ENCODE results near the gene SLC35G2. TPM values are rescaled to one million over a fixed set of nuclear protein-coding genes. Genes with fewer than 3 reads are reported as not detected.
"Not testable (repeated sequence)": the region's sequence is repeated elsewhere in the genome, so short reads cannot be mapped to it uniquely, and the experiment has no call there.

SLC35G2 gene
- total RNA-seq, 1 donor from 2014 or later: 2.1 TPM

GRCh38 chr3:136842294-136842693 lies 23.4 kb downstream of the SLC35G2 start:
- Histone ChIP-seq H3K4me3 (ENCODE audit: low read length in 3 of 3) (no peak overlapping the region), H3K9ac (ENCODE audit: low read depth in 1 of 3, low read length in 3 of 3) (no peak overlapping the region), H3K36me3 (ENCODE audit: control insufficient read depth in 3 of 3, insufficient read depth in 3 of 3, low read length in 3 of 3) (peaks cover 0 to 6% (median 0%) of the 10 kb centered on the region in 3 donors), H3K4me1 (ENCODE audit: control insufficient read depth in 3 of 3, insufficient read depth in 3 of 3, low read length in 3 of 3) (peaks cover 0 to 6% (median 6%) of the 10 kb centered on the region in 3 donors), H3K27ac (ENCODE audit: low read depth, low read length) (no peak overlapping the region), H3K9me3 (ENCODE audit: control insufficient read depth in 3 of 3, low read length in 3 of 3) (no peaks in the 10 kb centered on the region), H3K27me3 (ENCODE audit: control insufficient read depth in 3 of 3, insufficient read depth in 3 of 3, low read length in 3 of 3) (no peaks in the 10 kb centered on the region)

- Histone ChIP-seq H3K36me3 (ENCODE audit: control insufficient read depth in 3 of 3, insufficient read depth in 3 of 3, low read length in 3 of 3) (peaks cover 0 to 6% (median 0%) of the 10 kb centered on the region in 3 donors), H3K9me3 (ENCODE audit: control insufficient read depth in 3 of 3, low read length in 3 of 3) (no peaks in the 10 kb centered on the region), H3K27ac (ENCODE audit: low read depth, low read length) (no peak overlapping the region)
Observed at GRCh38 chr3:136844724-136845123, 25.8 kb downstream of the SLC35G2 start.

GRCh38 chr3:136852180-136852579 lies 33.3 kb downstream of the SLC35G2 start:
- H3K9ac ChIP-seq (ENCODE audit: low read depth in 1 of 3, low read length in 3 of 3): no peak overlapping the region
- H3K4me3 ChIP-seq (ENCODE audit: low read length in 3 of 3): no peak overlapping the region
- no peak overlapping the region for H3K27ac ChIP-seq (ENCODE audit: low read depth, low read length)
- peaks cover 0 to 2% (median 0%) of the 10 kb centered on the region in 3 donors for H3K4me1 ChIP-seq (ENCODE audit: control insufficient read depth in 3 of 3, insufficient read depth in 3 of 3, low read length in 3 of 3)
- H3K9me3 ChIP-seq (ENCODE audit: control insufficient read depth in 3 of 3, low read length in 3 of 3): no peaks in the 10 kb centered on the region
- H3K27me3 ChIP-seq (ENCODE audit: control insufficient read depth in 3 of 3, insufficient read depth in 3 of 3, low read length in 3 of 3): no peaks in the 10 kb centered on the region
- H3K36me3 ChIP-seq (ENCODE audit: control insufficient read depth in 3 of 3, insufficient read depth in 3 of 3, low read length in 3 of 3): peaks cover 0 to 3% (median 0%) of the 10 kb centered on the region in 3 donors

More at GRCh38 chr3:136844724-136845123, 25.8 kb downstream of the SLC35G2 start:
- H3K9ac ChIP-seq (ENCODE audit: low read depth in 1 of 3, low read length in 3 of 3): no peak overlapping the region
- H3K4me3 ChIP-seq (ENCODE audit: low read length in 3 of 3): no peak overlapping the region
- no peaks in the 10 kb centered on the region for H3K27me3 ChIP-seq (ENCODE audit: control insufficient read depth in 3 of 3, insufficient read depth in 3 of 3, low read length in 3 of 3)
- H3K4me1 ChIP-seq (ENCODE audit: control insufficient read depth in 3 of 3, insufficient read depth in 3 of 3, low read length in 3 of 3): no peaks in the 10 kb centered on the region

- H3K36me3 ChIP-seq (ENCODE audit: control insufficient read depth in 3 of 3, insufficient read depth in 3 of 3, low read length in 3 of 3): peaks cover 0 to 3% (median 0%) of the 10 kb centered on the region in 3 donors
- H3K27me3 ChIP-seq (ENCODE audit: control insufficient read depth in 3 of 3, insufficient read depth in 3 of 3, low read length in 3 of 3): no peaks in the 10 kb centered on the region
- H3K4me3 ChIP-seq (ENCODE audit: low read length in 3 of 3): no peak overlapping the region
- peaks cover 5 to 9% (median 9%) of the 10 kb centered on the region in 3 donors for H3K4me1 ChIP-seq (ENCODE audit: control insufficient read depth in 3 of 3, insufficient read depth in 3 of 3, low read length in 3 of 3)
- H3K9me3 ChIP-seq (ENCODE audit: control insufficient read depth in 3 of 3, low read length in 3 of 3): no peaks in the 10 kb centered on the region
- no peak overlapping the region for H3K9ac ChIP-seq (ENCODE audit: low read depth in 1 of 3, low read length in 3 of 3)
- H3K27ac ChIP-seq (ENCODE audit: low read depth, low read length): no peak overlapping the region
Observed at GRCh38 chr3:136856665-136857064, 37.7 kb downstream of the SLC35G2 start.

- H3K9me3 ChIP-seq (ENCODE audit: control insufficient read depth in 3 of 3, low read length in 3 of 3): no peaks in the 10 kb centered on the region
- peaks cover 5 to 16% (median 10%) of the 10 kb centered on the region in 3 donors for H3K4me1 ChIP-seq (ENCODE audit: control insufficient read depth in 3 of 3, insufficient read depth in 3 of 3, low read length in 3 of 3)
- H3K4me3 ChIP-seq (ENCODE audit: low read length in 3 of 3): no peak overlapping the region
- peak overlapping the region; percentile 17 for H3K27ac ChIP-seq (ENCODE audit: low read depth, low read length)
- no peaks in the 10 kb centered on the region for H3K27me3 ChIP-seq (ENCODE audit: control insufficient read depth in 3 of 3, insufficient read depth in 3 of 3, low read length in 3 of 3)
- no peak overlapping the region for H3K9ac ChIP-seq (ENCODE audit: low read depth in 1 of 3, low read length in 3 of 3)
- H3K36me3 ChIP-seq (ENCODE audit: control insufficient read depth in 3 of 3, insufficient read depth in 3 of 3, low read length in 3 of 3): peaks cover 0 to 3% (median 0%) of the 10 kb centered on the region in 3 donors
Observed at GRCh38 chr3:136858381-136858780, 39.5 kb downstream of the SLC35G2 start.

- no peak overlapping the region for H3K9ac ChIP-seq (ENCODE audit: low read depth in 1 of 3, low read length in 3 of 3)
- no peaks in the 10 kb centered on the region for H3K36me3 ChIP-seq (ENCODE audit: control insufficient read depth in 3 of 3, insufficient read depth in 3 of 3, low read length in 3 of 3)
- no peaks in the 10 kb centered on the region for H3K9me3 ChIP-seq (ENCODE audit: control insufficient read depth in 3 of 3, low read length in 3 of 3)
- peak overlapping the region; percentile 84 to 97 (median 90) for H3K4me3 ChIP-seq (ENCODE audit: low read length in 3 of 3)
- peak overlapping the region; percentile 91 for H3K27ac ChIP-seq (ENCODE audit: low read depth, low read length)
- no peaks in the 10 kb centered on the region for H3K27me3 ChIP-seq (ENCODE audit: control insufficient read depth in 3 of 3, insufficient read depth in 3 of 3, low read length in 3 of 3)
- H3K4me1 ChIP-seq (ENCODE audit: control insufficient read depth in 3 of 3, insufficient read depth in 3 of 3, low read length in 3 of 3): peaks cover 5 to 16% (median 13%) of the 10 kb centered on the region in 3 donors
Observed at GRCh38 chr3:136860541-136860940, 41.6 kb downstream of the SLC35G2 start.

GRCh38 chr3:136861890-136862616 lies 43.1 kb downstream of the SLC35G2 start, which contains the start of gene NCK1:
NCK1 (plus strand) TSS chr3:136862208; CDS start chr3:136928002, 65,794 bp downstream.
- Histone ChIP-seq H3K27me3 (ENCODE audit: control insufficient read depth in 3 of 3, insufficient read depth in 3 of 3, low read length in 3 of 3) (no peaks in the 10 kb centered on the region), H3K27ac (ENCODE audit: low read depth, low read length) (peak within 1 kb of the TSS; percentile 91), H3K36me3 (ENCODE audit: control insufficient read depth in 3 of 3, insufficient read depth in 3 of 3, low read length in 3 of 3) (no peaks in the 10 kb centered on the region), H3K4me1 (ENCODE audit: control insufficient read depth in 3 of 3, insufficient read depth in 3 of 3, low read length in 3 of 3) (peaks cover 8 to 16% (median 15%) of the 10 kb centered on the region in 3 donors), H3K9ac (ENCODE audit: low read depth in 1 of 3, low read length in 3 of 3) (peak within 1 kb of the TSS; percentile 89 to 94 (median 92)), H3K9me3 (ENCODE audit: control insufficient read depth in 3 of 3, low read length in 3 of 3) (no peaks in the 10 kb centered on the region), H3K4me3 (ENCODE audit: low read length in 3 of 3) (peak within 1 kb of the TSS; percentile 84 to 97 (median 91))

GRCh38 chr3:136862617-136863322 lies 43.8 kb downstream of the SLC35G2 start:
- H3K4me3 ChIP-seq (ENCODE audit: low read length in 3 of 3): peak overlapping the region; percentile 84 to 97 (median 91)
- no peaks in the 10 kb centered on the region for H3K36me3 ChIP-seq (ENCODE audit: control insufficient read depth in 3 of 3, insufficient read depth in 3 of 3, low read length in 3 of 3)
- H3K9me3 ChIP-seq (ENCODE audit: control insufficient read depth in 3 of 3, low read length in 3 of 3): no peaks in the 10 kb centered on the region
- no peaks in the 10 kb centered on the region for H3K27me3 ChIP-seq (ENCODE audit: control insufficient read depth in 3 of 3, insufficient read depth in 3 of 3, low read length in 3 of 3)
- peak overlapping the region; percentile 91 for H3K27ac ChIP-seq (ENCODE audit: low read depth, low read length)
- H3K4me1 ChIP-seq (ENCODE audit: control insufficient read depth in 3 of 3, insufficient read depth in 3 of 3, low read length in 3 of 3): peaks cover 11 to 16% (median 15%) of the 10 kb centered on the region in 3 donors
- peak overlapping the region; percentile 89 to 94 (median 92) for H3K9ac ChIP-seq (ENCODE audit: low read depth in 1 of 3, low read length in 3 of 3)

GRCh38 chr3:136869282-136869681 lies 50.4 kb downstream of the SLC35G2 start:
- Histone ChIP-seq H3K9me3 (ENCODE audit: control insufficient read depth in 3 of 3, low read length in 3 of 3) (no peaks in the 10 kb centered on the region), H3K4me3 (ENCODE audit: low read length in 3 of 3) (no peak overlapping the region), H3K36me3 (ENCODE audit: control insufficient read depth in 3 of 3, insufficient read depth in 3 of 3, low read length in 3 of 3) (peaks cover 2 to 5% (median 3%) of the 10 kb centered on the region in 3 donors), H3K4me1 (ENCODE audit: control insufficient read depth in 3 of 3, insufficient read depth in 3 of 3, low read length in 3 of 3) (peaks cover 0 to 6% (median 4%) of the 10 kb centered on the region in 3 donors), H3K27me3 (ENCODE audit: control insufficient read depth in 3 of 3, insufficient read depth in 3 of 3, low read length in 3 of 3) (no peaks in the 10 kb centered on the region), H3K9ac (ENCODE audit: low read depth in 1 of 3, low read length in 3 of 3) (no peak overlapping the region), H3K27ac (ENCODE audit: low read depth, low read length) (no peak overlapping the region)

GRCh38 chr3:136872258-136872657 lies 53.3 kb downstream of the SLC35G2 start:
- H3K27ac ChIP-seq (ENCODE audit: low read depth, low read length); H3K27me3 ChIP-seq (ENCODE audit: control insufficient read depth in 3 of 3, insufficient read depth in 3 of 3, low read length in 3 of 3); H3K4me3 ChIP-seq (ENCODE audit: low read length in 3 of 3); H3K36me3 ChIP-seq (ENCODE audit: control insufficient read depth in 3 of 3, insufficient read depth in 3 of 3, low read length in 3 of 3); H3K9ac ChIP-seq (ENCODE audit: low read depth in 1 of 3, low read length in 3 of 3); H3K9me3 ChIP-seq (ENCODE audit: control insufficient read depth in 3 of 3, low read length in 3 of 3); H3K4me1 ChIP-seq (ENCODE audit: control insufficient read depth in 3 of 3, insufficient read depth in 3 of 3, low read length in 3 of 3): not testable (repeated sequence)
